Osteoblast (primary cell): ENCODE measurements around the gene SORCS1. TPM values are rescaled to one million over a fixed set of nuclear protein-coding genes. Genes with fewer than 3 reads are reported as not detected.

Experiments used
- DNase-seq: peaks from one replicate; pipeline ENCODE4 v3.0.0; 2011; ENCODE audit warnings: low spot score, mixed read lengths; ENCODE audit not compliant: insufficient read length; ENCODE audit errors: missing footprints
- H2AFZ ChIP-seq: 2 replicates; pipeline ENCODE4 v1.6.0; 2011; ENCODE audit warnings: mild to moderate bottlenecking, low read length
- H3K27ac ChIP-seq: 2 replicates; pipeline ENCODE4 v1.5.1; 2011; ENCODE audit warnings: mild to moderate bottlenecking, low read depth, low read length, moderate library complexity
- H3K27me3 ChIP-seq: 2 replicates; pipeline ENCODE4 v1.6.0; 2012; ENCODE audit warnings: mild to moderate bottlenecking, control low read depth, inconsistent platforms, low read length, moderate library complexity; ENCODE audit not compliant: insufficient read depth
- H3K36me3 ChIP-seq: 2 replicates; pipeline ENCODE4 v1.5.1; 2011; ENCODE audit warnings: mild to moderate bottlenecking, low read length, control low read depth, moderate library complexity; ENCODE audit not compliant: insufficient read depth
- H3K4me1 ChIP-seq: 2 replicates; pipeline ENCODE4 v1.5.1; 2011; ENCODE audit warnings: mild to moderate bottlenecking, low read length, control low read depth, moderate library complexity; ENCODE audit not compliant: insufficient read depth
- H3K4me2 ChIP-seq: 2 replicates; pipeline ENCODE4 v1.6.0; 2011; ENCODE audit warnings: mild to moderate bottlenecking, low read length; ENCODE audit not compliant: insufficient read depth
- H3K4me3 ChIP-seq: fragments of 200-600 bp; sonication (generic); 3 replicates; pipeline ENCODE4 v1.5.1; 2012; ENCODE audit warnings: mild to moderate bottlenecking, low read length, inconsistent platforms; ENCODE audit not compliant: insufficient read depth
- H3K79me2 ChIP-seq: 2 replicates; pipeline ENCODE4 v1.6.0; 2012; ENCODE audit warnings: mild to moderate bottlenecking, low read length, control low read depth, inconsistent platforms; ENCODE audit not compliant: insufficient read depth
- H3K9me3 ChIP-seq: 2 replicates; pipeline ENCODE4 v1.5.1; 2011; ENCODE audit warnings: low read depth, low read length, control low read depth
- H4K20me1 ChIP-seq: 2 replicates; pipeline ENCODE4 v1.6.0; 2012; ENCODE audit warnings: mild to moderate bottlenecking, low read length, control low read depth; ENCODE audit not compliant: insufficient read depth
- CTCF ChIP-seq: IDR thresholded peaks from 2 replicates; pipeline ENCODE4 v1.5.1; 2011; ENCODE audit warnings: mild to moderate bottlenecking, low read depth, low read length, moderate library complexity; ENCODE audit errors: extremely low read depth
- total RNA-seq: library from RNA; depleted of rRNA; stranded (reverse); fragments of >200 nt; gene quantifications from 2 replicates; pipeline ENCODE4 v1.2.3, GENCODE V29; 2012

SORCS1 gene
- total RNA-seq, 1 donor: not detected

- Histone ChIP-seq H4K20me1 (no peaks in the 10 kb centered on the region), H3K27ac (no peak overlapping the region), H3K79me2 (no peaks in the 10 kb centered on the region), H3K4me2 (no peak overlapping the region), H2AFZ (no peak overlapping the region), H3K4me1 (no peaks in the 10 kb centered on the region), H3K4me3 (no peak overlapping the region), H3K36me3 (no peaks in the 10 kb centered on the region), H3K9me3 (no peaks in the 10 kb centered on the region), H3K27me3 (no peaks in the 10 kb centered on the region)
- no peak for TF ChIP-seq CTCF
- DNase-seq: no peak
Measured at GRCh38 chr10:106615081-106615480, 549.4 kb downstream of the SORCS1 start.

GRCh38 chr10:106614293-106614692, 550.2 kb downstream of the SORCS1 start:
- Histone ChIP-seq H3K4me1 (no peaks in the 10 kb centered on the region), H3K27ac (no peak overlapping the region), H3K4me3 (no peak overlapping the region), H3K36me3 (no peaks in the 10 kb centered on the region), H2AFZ (no peak overlapping the region), H3K4me2 (no peak overlapping the region), H3K79me2 (no peaks in the 10 kb centered on the region), H4K20me1 (no peaks in the 10 kb centered on the region), H3K27me3 (no peaks in the 10 kb centered on the region), H3K9me3 (no peaks in the 10 kb centered on the region)
- TF ChIP-seq CTCF: no peak
- DNase-seq: no peak

- H3K4me1 ChIP-seq: no peaks in the 10 kb centered on the region
- H3K4me3 ChIP-seq: no peak overlapping the region
- H3K27ac ChIP-seq: no peak overlapping the region
- no peaks in the 10 kb centered on the region for H3K9me3 ChIP-seq
- no peak overlapping the region for H3K4me2 ChIP-seq
- no peak overlapping the region for H2AFZ ChIP-seq
- H4K20me1 ChIP-seq: no peaks in the 10 kb centered on the region
- H3K27me3 ChIP-seq: no peaks in the 10 kb centered on the region
- H3K79me2 ChIP-seq: no peaks in the 10 kb centered on the region
- DNase-seq: no peak
- no peak for TF ChIP-seq CTCF
- H3K36me3 ChIP-seq: no peaks in the 10 kb centered on the region
Measured at GRCh38 chr10:106612381-106612780, 552.1 kb downstream of the SORCS1 start.

GRCh38 chr10:106609470-106610266, 554.8 kb downstream of the SORCS1 start:
- H3K36me3 ChIP-seq: no peaks in the 10 kb centered on the region

More at GRCh38 chr10:106609470-106610266, 554.8 kb downstream of the SORCS1 start:
- H3K9me3 ChIP-seq: no peaks in the 10 kb centered on the region
- H3K79me2 ChIP-seq: no peaks in the 10 kb centered on the region
- H2AFZ ChIP-seq: no peak overlapping the region
- no peak overlapping the region for H3K4me2 ChIP-seq
- no peaks in the 10 kb centered on the region for H3K27me3 ChIP-seq
- DNase-seq: peak; percentile 38
- no peak overlapping the region for H3K27ac ChIP-seq
- no peak overlapping the region for H3K4me3 ChIP-seq
- no peaks in the 10 kb centered on the region for H3K4me1 ChIP-seq
- no peaks in the 10 kb centered on the region for H4K20me1 ChIP-seq
- TF ChIP-seq CTCF: no peak
